PC-9 (cell line): Measurements from ENCODE around the gene CCDC69. TPM values are rescaled to one million over a fixed set of nuclear protein-coding genes. Genes with fewer than 3 reads are reported as not detected.
"Not testable (repeated sequence)": the region's sequence is repeated elsewhere in the genome, so short reads cannot be mapped to it uniquely, and the experiment has no call there.

Source experiments
- BruUV-seq: library from RNA; stranded (reverse); fragments of 400-500 nt; replicated peaks from 2 replicates; lab custom pipeline; 2021; lab: Mats Ljungman, UMichigan
- CTCF ChIA-PET: fragments of 300-600 bp; sonication (Branson Sonifier 250); formaldehyde crosslinking; loops from one replicate; lab custom pipeline; 2022; ENCODE audit warnings: antibody characterized with exemption; lab: Charles Lee
- POLR2A ChIA-PET: fragments of 300-600 bp; sonication (Branson Sonifier 250); formaldehyde crosslinking; loops from one replicate; lab custom pipeline; 2022; ENCODE audit warnings: antibody characterized with exemption; ENCODE audit not compliant: unreplicated experiment; lab: Charles Lee
- DNase-seq, 2 experiments: peaks; one replicate each; pipeline versions ENCODE4 v3.0.0 to v3.0.0-alpha.2; 2015 to 2022; ENCODE audit warnings: mixed read lengths in 1 of 2
- H2AFZ ChIP-seq: fragments of 200-600 bp; sonication (generic); 2 replicates; pipeline ENCODE4 v1.8.1; 2017; ENCODE audit warnings: antibody characterized with exemption
- H3F3A ChIP-seq: fragments of 200-600 bp; sonication (generic); 2 replicates; pipeline ENCODE4 v1.8.1; 2017; ENCODE audit warnings: antibody characterized with exemption, mild to moderate bottlenecking, low read depth; ENCODE audit not compliant: insufficient read depth
- H3K27ac ChIP-seq: fragments of 200-600 bp; sonication (generic); 2 replicates; pipeline ENCODE4 v1.6.1; 2016; ENCODE audit warnings: mixed run types
- H3K27me3 ChIP-seq: fragments of 200-600 bp; sonication (generic); 2 replicates; pipeline ENCODE4 v1.6.1; 2016; ENCODE audit warnings: low read depth, mixed run types; ENCODE audit not compliant: insufficient read depth
- H3K36me3 ChIP-seq: fragments of 200-600 bp; sonication (generic); 2 replicates; pipeline ENCODE4 v1.6.1; 2016; ENCODE audit warnings: low read depth, mixed run types
- H3K4me1 ChIP-seq: fragments of 200-600 bp; sonication (generic); replicated peaks from 2 replicates; pipeline ENCODE4 v1.6.1; 2016; ENCODE audit warnings: mixed run types; ENCODE audit not compliant: insufficient read depth
- H3K4me2 ChIP-seq: fragments of 200-600 bp; sonication (generic); 2 replicates; pipeline ENCODE4 v1.6.1; 2017; ENCODE audit warnings: mixed run types
- H3K4me3 ChIP-seq: fragments of 200-600 bp; sonication (generic); 2 replicates; pipeline ENCODE4 v1.6.1; 2016; ENCODE audit warnings: mixed run types
- H3K79me2 ChIP-seq: fragments of 200-600 bp; sonication (generic); 2 replicates; pipeline ENCODE4 v1.6.1; 2017; ENCODE audit warnings: low read depth, mixed run types
- H3K9me2 ChIP-seq: fragments of 200-600 bp; sonication (generic); 2 replicates; pipeline ENCODE4 v1.8.1; 2017; ENCODE audit warnings: mild to moderate bottlenecking; ENCODE audit not compliant: insufficient read depth
- H3K9me3 ChIP-seq: fragments of 200-600 bp; sonication (generic); 2 replicates; pipeline ENCODE4 v1.8.1; 2016; ENCODE audit warnings: low read depth; ENCODE audit not compliant: insufficient read depth
- H4K20me1 ChIP-seq: fragments of 200-600 bp; sonication (generic); 2 replicates; pipeline ENCODE4 v1.8.1; 2017; ENCODE audit not compliant: insufficient read depth
- EZH2 ChIP-seq: fragments of 200-600 bp; sonication (generic); IDR thresholded peaks from 2 replicates; pipeline ENCODE4 v1.8.0; 2017; ENCODE audit warnings: antibody characterized with exemption, low read depth
- intact Hi-C: fragments of 100-400 bp; cut with micrococcal nuclease; formaldehyde crosslinking; loops from one replicate; pipeline ENCODE4 v1.10.0; 2022; ENCODE audit not compliant: unreplicated experiment
- total RNA-seq: library from RNA; stranded (reverse); gene quantifications from 2 replicates; pipeline ENCODE4 v1.2.3, GENCODE V29; 2021
- TF ChIP-seq, protein P1 (sequence below): fragments of 200-600 bp; sonication (generic); conservative IDR thresholded peaks from 2 replicates; pipeline ENCODE4 v1.6.1; 2017; ENCODE audit warnings: mixed run types, antibody characterized with exemption, mild to moderate bottlenecking, moderate library complexity

The CCDC69 gene
- total RNA-seq, 1 experiment from 2014 or later, result 0.50 TPM

GRCh38 chr5:151257731-151258181 lies 33.9 kb upstream of the CCDC69 start:
- H3K4me2 ChIP-seq, result peak overlapping the region; percentile 21; the same call in 1 of the 2 replicates
- no peak overlapping the region for H3K4me3 ChIP-seq
- no peak overlapping the region for H2AFZ ChIP-seq
- ChIA-PET CTCF (no interaction called here), POLR2A (no interaction called here)
- peaks cover 13% of the 10 kb centered on the region; the same call in 1 of the 2 replicates for H3F3A ChIP-seq
- H3K36me3 ChIP-seq, result no peaks in the 10 kb centered on the region; the same call in 1 of the 2 replicates
- H3K9me3 ChIP-seq, result 0 out of 2 replicates have a peak, but pooled peaks cover 5% of the 10 kb centered on the region
- BruUV-seq, result no TSS peak
- no peaks in the 10 kb centered on the region for H3K27me3 ChIP-seq
- H3K4me1 ChIP-seq, result peaks cover 22% of the 10 kb centered on the region
- H4K20me1 ChIP-seq, result no peaks in the 10 kb centered on the region
- intact Hi-C loops, result no loop called here
- no peaks in the 10 kb centered on the region for H3K9me2 ChIP-seq
- TF ChIP-seq, protein P1, sequence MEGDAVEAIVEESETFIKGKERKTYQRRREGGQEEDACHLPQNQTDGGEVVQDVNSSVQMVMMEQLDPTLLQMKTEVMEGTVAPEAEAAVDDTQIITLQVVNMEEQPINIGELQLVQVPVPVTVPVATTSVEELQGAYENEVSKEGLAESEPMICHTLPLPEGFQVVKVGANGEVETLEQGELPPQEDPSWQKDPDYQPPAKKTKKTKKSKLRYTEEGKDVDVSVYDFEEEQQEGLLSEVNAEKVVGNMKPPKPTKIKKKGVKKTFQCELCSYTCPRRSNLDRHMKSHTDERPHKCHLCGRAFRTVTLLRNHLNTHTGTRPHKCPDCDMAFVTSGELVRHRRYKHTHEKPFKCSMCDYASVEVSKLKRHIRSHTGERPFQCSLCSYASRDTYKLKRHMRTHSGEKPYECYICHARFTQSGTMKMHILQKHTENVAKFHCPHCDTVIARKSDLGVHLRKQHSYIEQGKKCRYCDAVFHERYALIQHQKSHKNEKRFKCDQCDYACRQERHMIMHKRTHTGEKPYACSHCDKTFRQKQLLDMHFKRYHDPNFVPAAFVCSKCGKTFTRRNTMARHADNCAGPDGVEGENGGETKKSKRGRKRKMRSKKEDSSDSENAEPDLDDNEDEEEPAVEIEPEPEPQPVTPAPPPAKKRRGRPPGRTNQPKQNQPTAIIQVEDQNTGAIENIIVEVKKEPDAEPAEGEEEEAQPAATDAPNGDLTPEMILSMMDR, result no peak
- TF ChIP-seq EZH2, result no peak
- peaks cover 9% of the 10 kb centered on the region; the same call in 1 of the 2 replicates for H3K79me2 ChIP-seq
- H3K27ac ChIP-seq, result peak overlapping the region; percentile 53
- peak in 1 of 2 experiments; percentile 84 for DNase-seq

DNA sequence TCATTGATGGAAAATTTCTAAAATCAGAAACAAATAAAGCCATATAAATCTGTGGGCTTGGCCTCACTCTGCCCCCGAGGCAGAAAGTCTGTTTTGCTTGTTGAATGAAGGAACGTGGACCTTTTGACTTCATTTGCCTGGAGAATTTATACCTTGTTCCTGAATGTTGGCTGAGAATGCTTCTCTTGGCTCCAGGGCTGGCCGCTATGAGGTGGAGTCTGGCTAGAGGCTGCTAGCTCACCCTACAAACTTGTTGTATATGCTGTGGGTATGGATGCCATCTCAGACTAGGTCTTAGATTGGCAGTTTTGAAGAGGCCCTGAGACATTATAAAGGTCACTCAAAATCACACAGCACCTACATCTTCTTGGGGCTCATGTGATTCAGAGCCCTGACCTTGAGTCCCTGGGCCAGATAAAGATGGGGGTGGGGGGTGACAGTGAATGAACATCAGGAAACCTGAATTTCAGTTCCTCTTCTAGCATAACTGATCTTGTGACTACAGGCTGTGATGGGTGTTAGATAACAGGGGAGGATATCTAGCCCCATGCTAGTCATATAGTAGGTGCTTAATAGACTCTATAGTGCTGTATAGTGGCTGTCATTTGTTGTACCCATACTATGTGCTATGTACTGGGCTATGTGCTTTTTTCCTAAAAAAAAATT lies 31.9 kb upstream of the CCDC69 start:
- no peaks in the 10 kb centered on the region; the same call in 1 of the 2 replicates for H3K36me3 ChIP-seq
- no peaks in the 10 kb centered on the region for H3K27me3 ChIP-seq
- BruUV-seq, result no TSS peak
- H3K27ac ChIP-seq, result no peak overlapping the region
- 0 out of 2 replicates have a peak, but pooled peaks cover 5% of the 10 kb centered on the region for H3K9me3 ChIP-seq
- H3K9me2 ChIP-seq, result no peaks in the 10 kb centered on the region; the same call in 1 of the 2 replicates
- intact Hi-C loops, result no loop called here
- no peak overlapping the region for H2AFZ ChIP-seq
- no peak for DNase-seq
- peaks cover 9% of the 10 kb centered on the region; the same call in 1 of the 2 replicates for H3K79me2 ChIP-seq
- H3K4me3 ChIP-seq, result no peak overlapping the region
- H3F3A ChIP-seq, result peaks cover 22% of the 10 kb centered on the region; the same call in 1 of the 2 replicates
- ChIA-PET POLR2A (no interaction called here), CTCF (interaction anchor here (0.7 kb wide), 1 partner anchor 124 kb away, joined by 5 read pairs; no protein-coding TSS in a partner anchor)
- no peak overlapping the region for H3K4me2 ChIP-seq
- TF ChIP-seq, protein P1, result no peak
- no peak for TF ChIP-seq EZH2
- no peaks in the 10 kb centered on the region for H4K20me1 ChIP-seq
- peaks cover 27% of the 10 kb centered on the region for H3K4me1 ChIP-seq

DNA sequence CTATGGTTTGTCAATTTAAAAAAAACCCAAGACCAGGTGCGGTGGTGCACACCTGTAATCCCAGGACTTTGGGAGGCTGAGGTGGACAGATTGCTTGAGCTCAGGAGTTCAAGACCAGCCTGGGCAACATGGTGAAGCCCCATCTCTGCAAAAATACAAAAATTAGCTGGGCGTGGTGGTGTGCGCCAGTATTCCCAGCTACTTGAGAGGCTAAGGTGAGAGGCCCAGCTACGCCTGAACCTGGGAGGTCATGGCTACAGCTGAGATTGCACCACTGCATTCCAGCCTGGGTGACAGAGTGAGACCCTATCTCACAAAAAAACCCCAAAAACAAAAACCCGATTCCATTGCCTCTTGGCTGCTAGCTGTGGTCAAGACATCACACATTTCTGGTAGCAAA lies 31.1 kb upstream of the CCDC69 start:
- intact Hi-C loops, result loop anchor here (5.0 kb wide), 1 partner anchor 517 kb away; the partner anchor contains the start of gene G3BP1
- CTCF ChIA-PET, H3K9me2 ChIP-seq, H3K36me3 ChIP-seq, H3K79me2 ChIP-seq, BruUV-seq, H4K20me1 ChIP-seq, H2AFZ ChIP-seq, H3K4me3 ChIP-seq, H3K27ac ChIP-seq, H3K27me3 ChIP-seq, POLR2A ChIA-PET, H3K9me3 ChIP-seq, DNase-seq, H3K4me2 ChIP-seq: not testable (repeated sequence)
- Histone ChIP-seq H3F3A (peaks cover 22% of the 10 kb centered on the region; the same call in 1 of the 2 replicates), H3K4me1 (peaks cover 27% of the 10 kb centered on the region)
